ENCODE results near the gene CCT8L2. TPM values are rescaled to one million over a fixed set of nuclear protein-coding genes. Genes with fewer than 3 reads are reported as not detected.
"Not testable (repeated sequence)": the region's sequence is repeated elsewhere in the genome, so short reads cannot be mapped to it uniquely, and the experiment has no call there.

CCT8L2 gene
- total RNA-seq, 2 experiments from 2014 or later = not detected

GRCh38 chr22:16604257-16604998 is 11.8 kb upstream of the CCT8L2 start:
- H3K27me3 Mint-ChIP-seq (ENCODE audit: low read depth) = peaks cover 28% of the 10 kb centered on the region
- H3K36me3 Mint-ChIP-seq (ENCODE audit: low read depth); DNase-seq; H3K9me3 Mint-ChIP-seq (ENCODE audit: insufficient read depth); CTCF ChIA-PET; POLR2A ChIA-PET; H3K27ac Mint-ChIP-seq; ATAC-seq; H3K4me1 Mint-ChIP-seq (ENCODE audit: low read depth); H3K4me3 Mint-ChIP-seq: not testable (repeated sequence)

- H3K27ac Mint-ChIP-seq; CTCF ChIA-PET; DNase-seq; H3K4me1 Mint-ChIP-seq (ENCODE audit: low read depth); H3K9me3 Mint-ChIP-seq (ENCODE audit: insufficient read depth); ATAC-seq; H3K36me3 Mint-ChIP-seq (ENCODE audit: low read depth); POLR2A ChIA-PET; H3K4me3 Mint-ChIP-seq: not testable (repeated sequence)
- peaks cover 30% of the 10 kb centered on the region for H3K27me3 Mint-ChIP-seq (ENCODE audit: low read depth)
Measured at GRCh38 chr22:16603770-16604242, 11.2 kb upstream of the CCT8L2 start.

- ATAC-seq (no peak), DNase-seq (no peak)
- peaks cover 30% of the 10 kb centered on the region for H3K27me3 Mint-ChIP-seq (ENCODE audit: low read depth)
- CTCF ChIA-PET = no interaction called here
- peak overlapping the region; percentile 41 for H3K4me3 Mint-ChIP-seq
- no peaks in the 10 kb centered on the region for H3K36me3 Mint-ChIP-seq (ENCODE audit: low read depth)
- no peak overlapping the region for H3K27ac Mint-ChIP-seq
- peaks cover 4% of the 10 kb centered on the region for H3K4me1 Mint-ChIP-seq (ENCODE audit: low read depth)
- H3K9me3 Mint-ChIP-seq (ENCODE audit: insufficient read depth) = no peaks in the 10 kb centered on the region
- POLR2A ChIA-PET = no interaction called here
Measured at GRCh38 chr22:16603448-16603768, 10.8 kb upstream of the CCT8L2 start.

- DNase-seq; POLR2A ChIA-PET; CTCF ChIA-PET; H3K9me3 Mint-ChIP-seq (ENCODE audit: insufficient read depth); ATAC-seq; H3K36me3 Mint-ChIP-seq (ENCODE audit: low read depth); H3K27ac Mint-ChIP-seq; H3K4me1 Mint-ChIP-seq (ENCODE audit: low read depth): not testable (repeated sequence)
- Mint-ChIP-seq H3K4me3 (peak overlapping the region; percentile 41), H3K27me3 (ENCODE audit: low read depth) (peaks cover 30% of the 10 kb centered on the region)
Measured at GRCh38 chr22:16602728-16603447, 10.3 kb upstream of the CCT8L2 start.

GRCh38 chr22:16602224-16602727 is 9.7 kb upstream of the CCT8L2 start:
- peak; percentile 35 for ATAC-seq
- POLR2A ChIA-PET; CTCF ChIA-PET; H3K27ac Mint-ChIP-seq; DNase-seq; H3K36me3 Mint-ChIP-seq (ENCODE audit: low read depth); H3K4me1 Mint-ChIP-seq (ENCODE audit: low read depth); H3K9me3 Mint-ChIP-seq (ENCODE audit: insufficient read depth): not testable (repeated sequence)
- peaks cover 30% of the 10 kb centered on the region for H3K27me3 Mint-ChIP-seq (ENCODE audit: low read depth)
- peak overlapping the region; percentile 41 for H3K4me3 Mint-ChIP-seq

GRCh38 chr22:16601437-16602223 is 9.0 kb upstream of the CCT8L2 start:
- Mint-ChIP-seq H3K4me1 (ENCODE audit: low read depth) (peaks cover 4% of the 10 kb centered on the region), H3K9me3 (ENCODE audit: insufficient read depth) (no peaks in the 10 kb centered on the region), H3K4me3 (peak overlapping the region; percentile 18), H3K27ac (no peak overlapping the region), H3K27me3 (ENCODE audit: low read depth) (peaks cover 30% of the 10 kb centered on the region), H3K36me3 (ENCODE audit: low read depth) (no peaks in the 10 kb centered on the region)
- ATAC-seq = peak; percentile 78
- POLR2A ChIA-PET = no interaction called here
- DNase-seq = no peak
- CTCF ChIA-PET = no interaction called here

GRCh38 chr22:16600644-16601436 is 8.2 kb upstream of the CCT8L2 start:
- Mint-ChIP-seq H3K27me3 (ENCODE audit: low read depth) (peaks cover 30% of the 10 kb centered on the region), H3K4me3 (peak overlapping the region; percentile 48)
- H3K27ac Mint-ChIP-seq; POLR2A ChIA-PET; H3K9me3 Mint-ChIP-seq (ENCODE audit: insufficient read depth); CTCF ChIA-PET; H3K4me1 Mint-ChIP-seq (ENCODE audit: low read depth); H3K36me3 Mint-ChIP-seq (ENCODE audit: low read depth): not testable (repeated sequence)
- peak; percentile 28 for DNase-seq
- peak; percentile 14 for ATAC-seq

GRCh38 chr22:16599648-16600047 is 7.0 kb upstream of the CCT8L2 start:
- H3K4me3 Mint-ChIP-seq; CTCF ChIA-PET; POLR2A ChIA-PET; ATAC-seq; H3K27ac Mint-ChIP-seq; H3K4me1 Mint-ChIP-seq (ENCODE audit: low read depth); H3K36me3 Mint-ChIP-seq (ENCODE audit: low read depth); H3K9me3 Mint-ChIP-seq (ENCODE audit: insufficient read depth); DNase-seq: not testable (repeated sequence)
- peaks cover 29% of the 10 kb centered on the region for H3K27me3 Mint-ChIP-seq (ENCODE audit: low read depth)

- POLR2A ChIA-PET = not testable (repeated sequence)
Measured at GRCh38 chr22:16595251-16595650, 2.6 kb upstream of the CCT8L2 start.

GRCh38 chr22:16594026-16594425 is 1.4 kb upstream of the CCT8L2 start:
- Mint-ChIP-seq H3K4me3 (no peak overlapping the region), H3K9me3 (ENCODE audit: insufficient read depth) (no peaks in the 10 kb centered on the region), H3K27ac (no peak overlapping the region), H3K27me3 (ENCODE audit: low read depth) (no peaks in the 10 kb centered on the region), H3K36me3 (ENCODE audit: low read depth) (no peaks in the 10 kb centered on the region), H3K4me1 (ENCODE audit: low read depth) (no peaks in the 10 kb centered on the region)
- ATAC-seq (no peak), DNase-seq (no peak)
- CTCF ChIA-PET = no interaction called here
- POLR2A ChIA-PET = no interaction called here

More at GRCh38 chr22:16595251-16595650, 2.6 kb upstream of the CCT8L2 start:
- H3K4me3 Mint-ChIP-seq; H3K9me3 Mint-ChIP-seq (ENCODE audit: insufficient read depth); H3K27me3 Mint-ChIP-seq (ENCODE audit: low read depth); CTCF ChIA-PET; H3K27ac Mint-ChIP-seq; H3K36me3 Mint-ChIP-seq (ENCODE audit: low read depth); DNase-seq; H3K4me1 Mint-ChIP-seq (ENCODE audit: low read depth); ATAC-seq: not testable (repeated sequence)

- DNase-seq; H3K4me3 Mint-ChIP-seq; H3K27ac Mint-ChIP-seq; CTCF ChIA-PET; H3K4me1 Mint-ChIP-seq (ENCODE audit: low read depth); ATAC-seq; H3K36me3 Mint-ChIP-seq (ENCODE audit: low read depth); H3K27me3 Mint-ChIP-seq (ENCODE audit: low read depth); H3K9me3 Mint-ChIP-seq (ENCODE audit: insufficient read depth); POLR2A ChIA-PET: not testable (repeated sequence)
Measured at GRCh38 chr22:16592231-16592630, 379 bp downstream of the CCT8L2 start.
